AG09309 (cell line): ENCODE data around the gene C4orf51.
A peak's percentile ranks its signal among the peaks of the same experiment; 100 is the strongest.

Experiments used
- DNase-seq: peaks from one replicate; pipeline ENCODE4 v3.0.0-alpha.2; 2010; ENCODE audit warnings: low read depth
- H3K4me3 ChIP-seq: 2 replicates; pipeline ENCODE4 v1.5.1; 2011; ENCODE audit warnings: mild to moderate bottlenecking, low read depth, low read length, moderate library complexity; ENCODE audit not compliant: control insufficient read depth
- TF ChIP-seq, protein P1 (sequence below): IDR thresholded peaks from 2 replicates; pipeline ENCODE4 v1.5.1; 2011; ENCODE audit warnings: mild to moderate bottlenecking, low read depth, low read length, inconsistent platforms; ENCODE audit not compliant: insufficient read depth, control insufficient read depth; ENCODE audit errors: missing control alignments

Gene C4orf51

DNA sequence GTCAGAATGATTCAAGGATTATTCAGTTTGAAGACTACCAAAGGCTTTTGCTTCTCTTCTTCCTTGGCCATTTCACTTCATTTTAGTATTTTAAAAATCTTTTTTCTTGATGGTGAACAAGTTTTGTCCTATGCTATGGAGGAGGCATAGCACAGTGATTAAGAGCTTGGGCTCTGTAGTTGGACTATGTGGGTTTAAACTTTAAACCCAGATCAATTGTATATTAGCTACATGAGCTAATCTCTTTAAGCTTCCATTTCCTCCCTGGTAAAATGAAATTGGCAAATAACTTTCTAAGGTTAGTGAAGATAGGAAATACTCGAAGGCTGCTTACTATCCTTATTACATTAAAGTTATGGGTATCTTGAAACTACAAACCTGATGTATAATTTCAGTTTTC, 23.8 kb upstream of the C4orf51 start:
- TF ChIP-seq, protein P1, sequence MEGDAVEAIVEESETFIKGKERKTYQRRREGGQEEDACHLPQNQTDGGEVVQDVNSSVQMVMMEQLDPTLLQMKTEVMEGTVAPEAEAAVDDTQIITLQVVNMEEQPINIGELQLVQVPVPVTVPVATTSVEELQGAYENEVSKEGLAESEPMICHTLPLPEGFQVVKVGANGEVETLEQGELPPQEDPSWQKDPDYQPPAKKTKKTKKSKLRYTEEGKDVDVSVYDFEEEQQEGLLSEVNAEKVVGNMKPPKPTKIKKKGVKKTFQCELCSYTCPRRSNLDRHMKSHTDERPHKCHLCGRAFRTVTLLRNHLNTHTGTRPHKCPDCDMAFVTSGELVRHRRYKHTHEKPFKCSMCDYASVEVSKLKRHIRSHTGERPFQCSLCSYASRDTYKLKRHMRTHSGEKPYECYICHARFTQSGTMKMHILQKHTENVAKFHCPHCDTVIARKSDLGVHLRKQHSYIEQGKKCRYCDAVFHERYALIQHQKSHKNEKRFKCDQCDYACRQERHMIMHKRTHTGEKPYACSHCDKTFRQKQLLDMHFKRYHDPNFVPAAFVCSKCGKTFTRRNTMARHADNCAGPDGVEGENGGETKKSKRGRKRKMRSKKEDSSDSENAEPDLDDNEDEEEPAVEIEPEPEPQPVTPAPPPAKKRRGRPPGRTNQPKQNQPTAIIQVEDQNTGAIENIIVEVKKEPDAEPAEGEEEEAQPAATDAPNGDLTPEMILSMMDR = no peak
- no peak for DNase-seq
- H3K4me3 ChIP-seq = no peak overlapping the region

DNA sequence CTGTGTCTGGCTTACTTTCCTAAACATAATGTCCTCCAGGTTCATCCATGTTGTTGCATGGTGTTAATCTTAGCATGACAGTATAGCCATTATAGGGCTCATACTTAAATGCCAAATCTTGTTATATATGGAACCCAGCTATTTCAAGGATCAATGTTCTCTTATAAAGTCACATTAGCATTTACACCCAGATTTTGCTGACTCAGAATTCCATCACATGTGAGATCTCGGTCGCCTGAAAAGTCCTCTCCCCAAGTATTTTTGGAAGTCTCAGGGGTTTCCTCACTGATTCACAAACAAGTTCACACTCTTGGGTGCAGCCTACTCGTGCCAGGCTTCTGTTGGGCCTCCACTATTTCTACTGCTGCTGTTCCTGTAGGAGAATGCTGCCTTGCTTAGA, 19.9 kb upstream of the C4orf51 start:
- no peak for DNase-seq
- TF ChIP-seq, protein P1 = no peak
- no peak overlapping the region for H3K4me3 ChIP-seq

DNA sequence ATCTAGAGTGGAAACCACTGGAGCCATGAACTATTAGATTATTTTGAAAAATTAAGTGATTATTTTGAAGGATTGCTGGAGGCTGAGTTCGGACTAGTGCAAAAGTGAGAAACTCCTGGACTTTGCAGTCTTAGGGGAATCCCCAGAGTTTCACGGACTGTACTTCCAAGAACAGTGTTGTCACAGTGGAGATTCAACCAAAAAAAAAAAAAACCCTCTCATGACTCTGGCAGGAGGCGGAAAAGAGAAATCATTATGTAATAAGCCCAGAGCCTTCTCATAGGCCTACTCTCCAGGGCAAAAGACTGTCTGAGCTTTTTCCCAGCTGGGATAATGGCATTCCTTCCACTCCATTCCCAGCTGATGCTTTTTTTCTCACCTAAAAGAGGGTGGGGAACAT, 16.8 kb upstream of the C4orf51 start:
- TF ChIP-seq, protein P1 = no peak
- no peak overlapping the region for H3K4me3 ChIP-seq
- no peak for DNase-seq

DNA sequence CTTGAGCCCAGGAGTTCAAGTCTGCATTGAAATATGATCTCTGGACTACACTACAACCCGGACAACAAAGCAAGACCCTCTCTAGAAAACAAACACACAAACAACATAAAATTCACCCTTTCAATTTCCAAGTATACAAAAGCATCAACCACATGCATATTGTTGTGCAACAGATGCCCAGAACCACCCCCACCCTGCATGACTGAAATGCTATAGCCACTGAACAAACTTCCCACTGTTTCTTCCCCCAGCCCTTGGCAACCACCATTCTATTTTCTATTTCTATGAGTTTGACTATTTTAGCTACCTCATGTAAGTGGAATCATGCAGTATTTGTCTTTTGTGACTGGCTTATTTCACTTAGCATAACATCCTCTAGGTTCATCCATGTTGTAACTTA, 14.2 kb upstream of the C4orf51 start:
- TF ChIP-seq, protein P1 = no peak
- no peak for DNase-seq
- no peak overlapping the region for H3K4me3 ChIP-seq

DNA sequence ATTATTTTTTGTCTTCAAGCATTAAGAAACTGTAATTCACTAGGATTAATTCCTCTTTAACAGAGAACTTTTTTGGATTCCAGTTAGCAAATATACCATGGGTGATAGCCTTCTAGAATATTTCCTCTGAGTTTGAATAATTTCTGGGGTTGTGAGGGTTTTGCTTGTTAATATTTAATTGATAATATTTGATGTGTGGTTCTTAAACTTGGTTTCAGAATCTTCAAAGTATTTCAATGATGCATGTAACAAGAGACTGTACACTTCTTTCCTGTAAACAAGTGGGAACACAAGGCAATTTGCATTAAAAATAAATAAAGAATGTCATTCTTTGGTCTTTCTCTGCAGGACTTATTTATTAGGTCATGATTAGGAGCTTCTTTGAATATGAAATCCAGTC, 9.5 kb upstream of the C4orf51 start:
- no peak overlapping the region for H3K4me3 ChIP-seq
- no peak for DNase-seq
- TF ChIP-seq, protein P1 = no peak

DNA sequence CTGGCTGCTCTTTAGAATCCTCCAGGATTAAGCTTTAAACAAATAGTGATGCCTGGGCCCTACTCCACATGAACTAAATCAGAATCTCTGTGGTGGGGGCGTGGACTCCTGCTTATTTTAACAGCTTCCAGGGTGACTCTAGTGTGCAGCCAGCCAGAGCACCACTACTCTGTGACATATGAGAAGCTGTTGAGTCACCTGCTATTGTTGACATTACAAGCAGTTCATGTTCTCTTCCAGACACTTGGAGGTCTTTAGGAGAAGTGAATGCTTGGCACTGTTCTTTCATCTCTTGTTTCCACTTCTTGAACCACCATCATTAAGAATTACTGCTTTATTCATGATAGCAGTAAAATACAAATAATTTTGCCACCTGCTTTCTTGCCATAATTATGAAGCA, 426 bp upstream of the C4orf51 start:
- TF ChIP-seq, protein P1 = no peak
- DNase-seq = peak; percentile 53
- H3K4me3 ChIP-seq = no peak overlapping the region

DNA sequence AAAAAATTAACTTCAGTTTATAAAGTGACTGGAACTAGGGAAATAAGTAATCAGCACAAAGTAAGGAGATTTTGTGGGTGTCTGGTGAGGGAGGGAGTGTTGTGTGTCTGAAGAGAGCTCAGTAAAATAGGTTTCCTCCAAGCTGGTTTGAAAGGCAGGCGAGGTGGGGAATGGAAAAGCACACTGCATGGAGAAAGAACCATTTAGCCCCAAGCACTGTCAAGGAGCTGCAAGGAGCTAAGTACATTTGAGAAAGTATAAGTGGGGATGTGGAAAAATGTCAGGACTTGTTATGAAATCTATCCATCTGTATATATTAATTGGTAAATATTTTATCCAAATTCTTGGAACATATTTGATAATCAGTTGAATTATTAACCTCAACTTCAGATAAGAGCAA, 956 bp downstream of the C4orf51 start:
- no peak overlapping the region for H3K4me3 ChIP-seq
- no peak for DNase-seq
- TF ChIP-seq, protein P1 = no peak
